Measurements from ENCODE around the gene PDIA4.
A peak's percentile ranks its signal among the peaks of the same experiment; 100 is the strongest.
"Not testable (repeated sequence)": the region's sequence is repeated elsewhere in the genome, so short reads cannot be mapped to it uniquely, and the experiment has no call there.

PDIA4 gene

DNA sequence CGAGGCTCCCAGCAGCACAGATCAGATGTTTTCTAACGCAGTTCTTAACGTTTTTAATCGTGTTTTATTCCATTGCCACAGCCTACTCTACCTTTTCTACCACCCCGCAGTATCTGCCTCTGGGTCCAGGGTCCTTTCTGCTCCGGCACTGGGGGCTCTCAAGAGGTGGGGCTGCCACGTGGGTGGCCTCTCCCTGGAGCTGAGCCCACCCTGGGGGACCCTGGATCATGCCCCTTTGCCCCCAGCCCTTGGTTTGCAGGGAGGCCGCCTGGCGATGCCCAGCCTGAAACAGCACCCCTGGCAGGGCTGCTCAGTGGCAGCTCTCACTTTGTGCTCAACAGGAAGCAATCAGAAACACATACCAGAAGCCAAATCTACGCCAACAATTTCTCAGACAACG lies 25.3 kb downstream of the PDIA4 start:
- DNase-seq (ENCODE audit: low spot score) = no peak

DNA sequence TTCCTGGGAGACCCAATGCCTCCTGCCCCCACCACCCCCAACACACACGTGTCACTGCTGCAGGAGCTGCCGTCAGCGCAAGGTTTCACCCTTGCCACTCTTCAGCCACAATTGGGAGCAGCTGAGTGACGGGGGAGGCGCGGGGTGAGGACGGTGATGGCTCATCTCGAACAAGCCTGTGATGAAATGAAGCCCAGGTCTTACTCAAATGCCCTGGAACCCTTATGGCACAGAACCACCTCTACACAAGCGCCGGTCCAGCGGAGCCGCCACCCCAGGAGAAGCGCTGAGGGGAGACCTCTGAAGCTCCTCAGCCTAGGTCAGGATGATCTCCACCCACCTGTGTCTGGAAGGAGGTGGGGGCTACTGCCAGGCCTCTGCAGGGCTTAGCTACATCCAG lies 25.7 kb downstream of the PDIA4 start:
- DNase-seq (ENCODE audit: low spot score) = no peak

DNA sequence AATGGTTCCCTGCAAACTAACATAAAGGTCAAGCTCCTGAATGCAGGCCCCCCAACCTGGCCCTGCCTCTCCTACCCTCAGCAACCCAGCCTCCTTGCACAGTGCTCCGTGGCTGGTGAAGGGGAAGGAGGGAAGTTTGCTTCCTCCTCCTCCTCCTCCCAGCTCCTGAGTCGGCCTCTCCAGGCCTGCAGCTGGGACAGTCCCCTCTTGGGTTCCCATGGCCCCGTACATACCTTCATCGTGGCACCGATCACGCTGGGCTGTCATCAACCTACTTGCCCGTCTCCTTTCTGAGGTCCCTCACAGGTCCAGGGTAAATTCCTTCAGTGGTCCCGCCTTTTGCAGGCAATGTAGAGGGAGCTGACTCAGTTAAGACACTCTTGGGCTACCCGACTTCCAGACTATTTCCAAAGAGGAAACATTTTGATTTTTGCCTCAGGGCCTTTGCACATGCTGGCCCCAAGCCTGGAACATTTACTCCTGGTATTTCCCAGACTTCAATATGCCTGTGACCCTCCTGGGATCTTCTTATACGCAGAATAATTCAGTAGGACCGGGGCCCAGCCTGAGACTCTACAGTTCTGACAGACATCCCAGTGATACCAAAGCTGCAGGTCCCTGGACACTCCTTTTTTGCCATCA lies 26.8 kb downstream of the PDIA4 start:
- no peak for DNase-seq (ENCODE audit: low spot score)

DNA sequence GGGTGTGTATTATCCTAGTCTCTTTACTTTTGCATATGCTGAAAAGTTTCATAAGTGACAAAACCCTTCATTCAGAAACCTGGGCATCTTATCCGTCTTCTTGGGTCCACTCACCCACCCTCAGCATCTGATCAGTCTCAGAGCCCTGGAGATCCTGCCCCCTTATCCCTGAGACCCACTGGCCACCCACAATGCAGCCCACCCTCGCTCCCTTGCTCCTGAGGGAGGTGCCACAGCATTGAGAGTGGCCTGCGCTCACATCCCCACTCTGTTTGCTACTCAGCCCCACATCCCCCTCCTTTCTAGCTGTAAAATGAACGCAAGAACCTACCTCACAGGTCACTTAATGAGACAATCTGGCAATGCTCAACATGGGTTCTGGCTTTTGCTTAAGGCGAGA lies 27.3 kb downstream of the PDIA4 start:
- no peak for DNase-seq (ENCODE audit: low spot score)

DNA sequence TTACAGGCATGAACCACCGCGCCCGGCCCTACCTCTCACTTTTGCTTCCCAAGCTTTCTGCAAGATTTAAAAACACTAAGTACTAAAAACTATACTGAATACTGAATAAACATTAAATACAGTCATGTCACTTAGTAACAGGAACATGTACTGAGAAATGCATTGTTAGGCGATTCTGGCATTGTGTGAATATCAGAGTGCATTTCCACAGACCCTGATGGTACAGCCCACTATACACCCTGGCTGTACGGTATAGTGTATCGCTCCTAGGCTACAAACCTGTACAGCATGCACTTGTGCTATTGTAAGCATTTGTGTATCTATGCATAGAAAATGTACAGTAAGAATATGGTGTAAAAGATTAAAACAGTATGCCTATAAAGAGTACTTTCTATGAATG lies 29.1 kb downstream of the PDIA4 start:
- DNase-seq (ENCODE audit: low spot score) = no peak

DNA sequence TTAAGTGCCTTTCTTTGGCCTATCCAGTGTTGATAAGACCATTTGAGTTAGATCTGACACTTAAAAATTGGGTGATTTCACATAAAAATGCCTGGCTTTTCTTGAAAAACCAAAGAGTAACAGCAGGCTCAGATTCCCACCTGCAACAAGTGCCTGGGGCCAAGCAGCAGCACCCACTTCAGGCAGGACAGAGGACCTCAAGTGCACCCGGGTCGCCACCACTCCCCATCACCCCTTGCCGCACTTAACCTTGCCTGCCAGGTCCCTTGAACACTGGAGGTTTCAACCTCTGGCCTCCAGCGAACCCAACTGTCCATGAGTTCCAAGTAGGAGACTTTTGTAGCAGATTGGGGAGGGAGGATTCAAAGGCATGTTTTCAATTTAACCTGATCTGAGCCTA lies 30.8 kb downstream of the PDIA4 start:
- DNase-seq (ENCODE audit: low spot score) = no peak

DNA sequence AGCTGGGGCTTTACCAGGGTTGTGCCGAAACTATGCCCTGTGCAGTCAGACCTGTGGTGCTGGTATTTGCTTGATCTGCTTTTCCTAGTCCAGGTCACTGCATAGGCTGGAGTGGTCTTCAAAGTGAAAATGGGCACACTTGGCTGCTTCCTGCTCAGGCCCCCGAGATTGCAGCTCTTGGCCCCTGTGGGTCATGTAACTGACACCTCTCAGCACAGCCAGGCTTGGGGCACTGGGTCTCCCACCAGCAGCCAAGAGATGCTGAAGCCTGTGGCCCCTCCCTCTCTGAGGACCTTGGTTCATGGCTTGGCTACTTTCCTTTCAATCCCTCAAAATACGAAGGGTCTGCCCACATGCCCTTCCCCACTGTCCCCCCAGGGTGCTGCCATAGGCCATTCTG lies 33.7 kb downstream of the PDIA4 start:
- DNase-seq (ENCODE audit: low spot score) = no peak

DNA sequence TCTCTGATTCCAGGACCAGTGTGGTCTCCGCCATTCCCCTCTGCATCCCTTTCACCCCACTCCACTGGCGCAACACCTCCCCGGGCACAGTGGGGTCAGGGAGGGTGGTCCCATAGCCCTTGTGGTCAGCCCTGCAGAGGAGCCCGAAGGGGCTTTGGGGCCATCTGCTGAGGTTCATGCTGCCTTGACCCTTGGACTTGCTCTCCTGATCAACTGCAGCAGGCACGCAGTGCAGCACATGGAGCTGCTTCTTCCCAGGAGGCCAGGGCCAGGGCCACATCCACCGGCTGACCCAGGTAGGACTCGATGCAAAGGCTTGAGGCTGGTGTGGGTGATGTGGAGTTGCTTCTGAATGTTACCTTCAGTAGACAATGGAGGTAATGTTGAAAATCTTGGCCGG lies 35.1 kb downstream of the PDIA4 start:
- DNase-seq (ENCODE audit: low spot score) = no peak

DNA sequence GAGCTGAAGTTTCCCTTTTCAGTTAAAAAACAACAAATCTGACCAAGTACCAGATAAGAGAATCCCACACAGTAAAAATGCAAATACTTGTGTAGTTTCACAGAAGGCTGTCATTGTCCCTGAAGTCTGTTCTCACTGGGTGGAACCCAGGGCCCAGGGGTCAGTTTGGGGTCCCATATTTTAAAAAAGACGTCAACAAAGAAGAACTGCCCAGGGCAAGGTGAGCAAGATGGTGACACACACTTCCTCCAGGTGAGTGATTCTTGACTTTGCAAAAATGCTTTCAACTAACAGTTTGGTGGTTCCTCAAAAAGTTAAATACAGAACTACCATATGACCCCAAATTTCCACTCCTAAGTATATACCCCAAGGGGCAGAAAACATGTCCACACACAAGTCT lies 36.8 kb downstream of the PDIA4 start:
- DNase-seq (ENCODE audit: low spot score) = no peak

DNA sequence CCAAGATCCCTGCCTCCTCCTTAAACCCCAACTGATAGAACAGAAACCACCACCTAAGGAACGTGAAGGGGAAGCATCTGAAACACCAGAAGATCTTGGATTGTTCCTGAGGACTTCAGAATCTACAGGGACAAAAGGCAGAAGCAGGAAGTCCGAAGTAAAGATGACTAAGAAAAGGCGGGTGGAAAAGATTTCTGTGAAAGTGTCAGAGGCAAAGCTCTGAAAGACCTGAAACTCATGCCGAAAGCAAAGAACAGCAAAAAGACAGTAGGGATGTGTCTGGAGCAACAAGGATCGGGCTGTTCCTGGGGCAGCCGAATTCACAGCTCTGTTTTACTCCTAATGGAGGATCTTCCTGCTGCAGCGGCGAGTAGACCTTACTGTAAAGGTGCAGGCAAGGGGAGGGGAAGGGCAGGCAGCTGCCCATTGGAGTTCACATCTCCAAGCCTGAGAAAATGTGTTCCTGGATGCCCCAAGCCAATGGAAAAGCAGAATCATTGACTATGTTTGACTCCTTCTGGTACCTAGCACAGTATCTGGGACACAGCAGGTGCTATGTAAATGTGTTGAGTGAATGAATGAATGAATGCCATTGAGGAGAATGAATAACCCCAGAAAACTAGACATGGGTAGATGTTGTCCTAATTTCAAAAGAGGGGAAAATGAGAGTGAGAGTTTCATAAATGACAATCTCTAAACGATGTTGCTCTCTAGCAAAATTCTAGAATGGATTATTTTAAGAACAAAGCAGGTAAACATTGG lies 40.4 kb downstream of the PDIA4 start:
- DNase-seq (ENCODE audit: low spot score) = no peak

DNA sequence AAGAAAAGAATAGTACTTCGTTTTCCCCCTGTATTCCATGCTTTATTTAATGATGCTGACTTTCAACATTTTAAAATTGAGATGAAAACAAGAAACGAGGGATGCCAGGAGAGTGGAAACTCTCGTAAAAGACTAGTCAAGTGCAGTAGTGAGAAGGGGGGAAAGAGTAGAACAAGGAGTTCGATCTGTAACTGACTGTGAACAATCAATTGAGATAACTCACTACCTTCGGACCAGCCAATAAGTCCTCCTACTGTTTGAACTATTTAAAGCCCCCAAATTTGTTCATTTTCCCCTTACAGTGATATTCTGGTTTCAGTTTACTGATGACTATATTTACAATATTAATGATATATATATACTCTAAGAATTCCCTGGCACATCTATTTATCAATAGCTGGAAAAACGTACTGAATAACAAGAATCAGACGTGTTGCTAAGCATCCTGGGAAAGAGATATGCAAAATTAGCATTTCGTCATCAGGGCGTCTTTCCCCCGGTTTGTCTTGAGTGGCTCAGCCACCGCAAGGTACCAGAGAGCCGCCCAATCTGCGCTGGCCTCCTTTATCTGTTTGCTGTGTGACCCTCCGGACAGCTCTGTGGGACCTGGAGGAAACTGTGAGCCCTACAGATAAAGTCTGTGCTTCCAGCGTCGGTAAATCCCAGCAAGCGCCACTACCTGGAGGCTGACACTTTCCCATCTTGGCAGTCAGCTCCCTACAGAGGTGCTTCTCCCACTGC lies 41.1 kb downstream of the PDIA4 start:
- peak; percentile 88 for DNase-seq (ENCODE audit: low spot score)

DNA sequence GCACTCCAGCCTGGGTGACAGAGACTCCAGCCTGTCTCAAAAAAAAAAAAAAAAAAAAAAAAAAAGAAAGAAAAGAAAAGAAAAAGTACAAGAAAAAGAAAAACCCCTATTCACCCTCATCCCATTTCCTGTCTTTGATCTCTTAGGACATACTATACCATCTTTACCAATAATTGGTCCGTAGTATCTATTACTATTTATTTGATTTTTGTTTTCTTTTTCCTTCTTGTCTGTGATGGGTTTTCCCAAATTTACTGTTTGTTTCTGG lies 41.6 kb downstream of the PDIA4 start:
- no peak for DNase-seq (ENCODE audit: low spot score)

DNA sequence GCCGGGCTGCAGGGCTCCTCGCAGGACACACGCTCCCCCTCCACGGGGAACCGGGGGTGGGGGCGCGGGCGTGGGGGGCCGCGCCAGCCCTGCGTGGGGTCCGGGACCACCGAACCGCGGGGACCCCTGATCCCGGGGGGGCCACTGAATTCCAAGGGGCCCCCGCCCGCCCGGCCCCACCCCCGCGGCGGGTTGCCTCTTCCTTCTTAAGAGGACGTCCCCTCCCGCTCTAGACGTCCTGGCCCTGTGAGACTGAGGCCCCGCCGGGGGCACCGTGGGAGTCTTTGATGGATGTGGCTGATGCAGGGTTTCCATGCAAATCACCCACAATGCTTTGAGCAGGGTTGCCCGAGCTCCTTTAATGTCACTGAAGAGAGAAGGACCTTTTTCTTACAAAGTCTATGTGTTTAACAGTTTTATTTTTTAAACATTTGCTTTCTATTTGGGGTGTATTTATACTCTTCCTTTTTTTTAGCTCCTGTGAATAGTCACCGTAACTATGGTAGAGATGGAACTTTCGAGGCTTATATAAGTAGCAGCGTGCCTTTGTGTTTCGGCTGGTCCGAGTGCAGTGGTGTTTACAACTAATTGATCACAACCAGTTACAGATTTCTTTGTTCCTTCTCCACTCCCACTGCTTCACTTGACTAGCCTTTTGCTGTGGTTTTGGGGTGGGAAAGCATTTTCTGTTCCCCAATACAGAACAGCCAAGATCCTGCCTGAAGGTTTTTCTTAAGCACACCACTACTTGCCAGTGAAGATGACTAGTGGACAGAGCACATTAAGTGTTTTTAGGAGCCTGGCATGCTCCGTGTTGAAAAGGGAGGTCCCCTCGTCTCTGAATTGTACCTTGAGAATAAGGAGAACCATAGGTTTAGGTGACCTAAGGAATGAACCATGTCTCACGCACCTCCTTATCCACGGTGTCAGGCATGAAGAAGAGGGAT lies 44.8 kb downstream of the PDIA4 start:
- DNase-seq (ENCODE audit: low spot score) = peak; percentile 82

DNA sequence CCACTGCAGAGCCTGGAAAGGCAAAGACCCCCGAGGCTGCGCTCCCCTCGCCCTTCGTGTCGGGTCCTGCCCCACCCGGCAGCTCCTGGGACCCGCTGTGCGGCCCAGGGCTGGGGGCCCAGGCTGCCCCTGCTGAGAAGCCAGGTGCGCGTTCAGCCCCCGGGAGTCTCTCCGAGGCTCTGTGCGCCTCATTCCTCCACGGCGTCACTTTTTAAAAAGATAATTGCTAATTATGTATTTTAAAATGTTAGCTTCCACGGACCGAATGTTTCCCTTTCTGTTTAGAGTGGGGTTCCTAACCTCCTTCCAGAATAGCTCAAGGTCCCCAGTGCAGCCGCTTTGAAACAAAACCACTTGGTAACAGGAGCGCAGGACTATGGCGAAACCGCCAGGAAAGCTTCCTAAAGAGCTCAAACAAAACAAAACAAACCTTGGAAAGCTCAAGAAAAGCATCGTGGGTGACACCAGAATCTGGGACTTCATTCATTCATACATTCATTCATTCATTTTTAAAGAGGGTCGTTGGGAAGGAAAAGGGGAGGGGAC lies 45.6 kb downstream of the PDIA4 start:
- DNase-seq (ENCODE audit: low spot score) = no peak

DNA sequence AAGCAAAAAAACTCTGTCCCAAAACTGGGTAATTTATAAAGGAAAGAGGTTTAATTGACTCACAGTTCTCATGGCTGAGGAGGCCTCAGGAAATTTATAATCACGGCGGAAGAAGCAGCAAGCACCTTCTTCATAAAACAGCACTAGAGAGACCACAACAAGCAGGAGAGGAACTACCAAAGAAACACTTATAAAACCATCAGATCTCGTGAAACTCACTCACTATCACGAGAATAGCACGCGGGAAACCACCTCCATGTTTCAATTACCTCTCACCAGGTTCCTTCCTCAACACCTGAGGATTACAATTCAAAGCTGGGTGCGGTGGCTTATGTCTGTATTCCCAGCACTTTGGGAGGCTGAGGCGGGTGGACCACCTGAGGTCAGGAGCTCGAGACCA lies 48.5 kb downstream of the PDIA4 start:
- peak; percentile 31 for DNase-seq (ENCODE audit: low spot score)

DNA sequence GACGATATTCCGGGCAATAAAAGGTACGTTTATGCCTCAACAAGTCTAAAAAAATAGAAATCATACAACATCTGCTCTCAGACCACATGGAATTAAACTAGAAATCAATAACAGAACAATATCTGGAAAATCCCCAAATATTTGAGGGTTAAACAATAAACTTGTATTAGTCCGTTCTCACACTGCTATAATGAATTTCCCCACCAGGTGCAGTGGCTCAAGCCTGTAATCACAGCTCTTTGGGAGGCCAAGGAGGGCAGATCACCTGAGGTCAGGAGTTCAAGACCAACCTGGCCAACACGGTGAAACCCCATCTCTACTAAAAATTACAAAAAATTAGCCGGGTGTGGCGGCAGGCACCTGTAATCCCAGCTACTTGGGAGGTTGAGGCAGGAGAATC lies 49.2 kb downstream of the PDIA4 start:
- not testable (repeated sequence) for DNase-seq (ENCODE audit: low spot score)

DNA sequence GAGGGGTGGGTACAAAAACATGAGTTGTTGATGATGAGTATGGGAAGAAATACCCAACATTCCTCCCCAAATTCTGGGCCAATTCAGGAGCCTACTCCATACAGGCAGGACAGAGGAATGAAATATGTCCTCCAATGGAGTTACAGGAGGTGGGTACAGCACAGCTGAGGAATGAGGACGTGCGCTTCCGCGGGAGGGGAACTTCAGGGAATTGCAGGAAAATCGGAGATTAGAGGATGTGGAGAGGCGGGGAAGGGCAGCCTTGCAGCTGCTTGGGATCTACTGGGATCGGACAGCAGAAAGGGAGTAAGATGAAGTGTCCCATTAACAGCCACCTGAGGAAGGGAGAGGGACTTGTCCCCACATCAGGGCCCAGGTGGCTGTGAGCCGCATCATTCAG lies 50.2 kb downstream of the PDIA4 start:
- no peak for DNase-seq (ENCODE audit: low spot score)

DNA sequence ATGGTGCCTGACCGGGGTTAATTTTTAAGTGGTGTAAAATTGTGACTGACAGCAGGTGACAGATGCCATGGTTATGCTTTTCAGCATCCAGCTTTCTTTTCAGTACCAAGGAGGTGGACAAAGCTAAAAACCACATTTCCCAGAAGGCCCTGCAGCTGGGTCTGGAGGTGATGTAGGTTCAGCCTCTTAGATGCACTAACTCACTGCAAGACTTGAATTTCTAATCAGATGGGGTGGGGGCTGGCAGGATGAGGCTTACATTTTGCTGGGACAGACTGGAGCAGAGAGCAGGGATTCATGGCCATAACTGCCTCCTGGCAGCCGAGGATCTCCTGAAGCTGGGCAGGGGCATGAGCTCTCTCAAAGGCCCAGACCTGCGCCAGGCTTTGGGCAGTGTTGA lies 52.4 kb downstream of the PDIA4 start:
- DNase-seq (ENCODE audit: low spot score) = no peak

DNA sequence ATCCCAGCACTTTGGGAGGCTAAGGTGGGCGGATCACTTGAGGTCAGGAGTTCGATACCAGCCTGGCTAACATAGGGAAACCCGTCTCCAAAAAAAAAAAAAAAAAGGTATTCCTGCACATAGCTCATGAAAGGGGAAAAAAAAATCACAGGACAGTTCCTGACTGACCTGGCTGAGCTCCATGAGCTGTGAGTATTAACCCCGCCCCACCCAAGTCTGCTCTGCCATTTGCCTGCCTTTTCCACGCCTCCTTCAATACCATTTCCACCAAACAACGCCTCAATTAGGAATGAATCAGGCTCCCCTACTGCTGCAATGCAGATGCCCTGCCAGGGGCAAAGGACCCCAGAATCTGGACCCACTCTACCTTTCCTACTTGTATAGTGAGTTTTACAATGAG lies 55.0 kb downstream of the PDIA4 start:
- DNase-seq (ENCODE audit: low spot score) = no peak

DNA sequence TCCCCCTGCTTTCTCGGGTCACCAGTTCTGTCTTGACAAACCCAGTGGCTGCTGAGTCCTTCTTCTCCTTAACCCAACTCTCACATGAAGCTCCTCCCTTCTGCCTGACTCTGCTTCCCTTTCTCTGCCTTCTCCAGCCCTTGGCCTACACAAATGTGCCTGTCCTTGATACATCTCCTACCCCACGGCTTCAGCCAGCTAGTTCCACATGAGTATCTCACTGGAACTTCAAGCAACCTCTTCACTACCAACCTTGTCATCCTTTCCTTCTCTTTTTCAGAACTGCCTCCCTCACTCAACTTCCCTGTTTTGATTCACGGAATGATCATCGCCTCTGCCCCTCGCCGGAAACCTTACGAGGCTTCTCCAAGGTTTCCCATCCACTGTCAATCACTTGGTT lies 55.9 kb downstream of the PDIA4 start:
- no peak for DNase-seq (ENCODE audit: low spot score)

DNA sequence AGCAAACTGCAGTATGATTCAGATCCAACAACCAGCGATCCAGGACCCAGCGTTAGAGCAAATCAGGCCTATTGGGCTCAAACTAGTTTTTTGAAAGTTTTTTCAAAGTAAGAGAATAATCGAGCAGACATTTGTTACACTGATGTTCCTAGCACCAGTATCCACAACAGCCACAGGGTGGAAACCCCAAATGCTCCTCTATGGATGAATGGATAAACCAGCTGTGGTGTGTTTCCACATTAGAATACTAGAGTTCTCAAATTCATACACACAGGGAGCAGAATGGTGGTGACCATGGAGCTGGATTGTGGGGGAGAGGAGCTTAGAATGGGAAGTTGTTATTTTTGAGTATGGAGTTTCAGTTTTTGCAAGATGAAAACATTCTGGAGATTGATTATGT lies 60.7 kb downstream of the PDIA4 start:
- no peak for DNase-seq (ENCODE audit: low spot score)

DNA sequence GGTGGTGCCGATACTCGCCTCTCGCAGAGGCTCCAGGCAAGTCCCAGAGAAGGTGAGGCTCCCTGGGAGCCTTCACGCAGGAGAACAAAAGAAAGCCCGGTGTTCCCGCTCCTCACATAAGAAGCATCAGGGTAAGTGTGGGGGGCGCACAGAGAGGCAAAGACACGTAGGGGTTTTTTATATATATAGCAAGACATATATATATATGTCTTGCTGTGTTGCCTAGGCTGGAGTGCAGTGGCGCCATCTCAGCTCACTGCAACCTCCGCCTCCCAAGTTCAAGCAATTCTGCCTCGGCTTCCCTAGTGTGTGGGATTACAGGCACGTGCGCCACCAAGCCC lies 61.3 kb downstream of the PDIA4 start:
- no peak for DNase-seq (ENCODE audit: low spot score)
